DMS 273 (cell line): ENCODE measurements around the gene YKT6.

Source experiments
- DNase-seq: peaks from one replicate; lab custom pipeline; 2025; ENCODE audit not compliant: unreplicated experiment; lab: John Stamatoyannopoulos, UW

Gene YKT6

GRCh38 chr7:44217223-44217714 is 16.5 kb downstream of the YKT6 start:
- DNase-seq, result no peak

GRCh38 chr7:44217852-44218402 is 17.1 kb downstream of the YKT6 start:
- peak; percentile 62 for DNase-seq

GRCh38 chr7:44218418-44219201 is 17.8 kb downstream of the YKT6 start:
- peak; percentile 88 for DNase-seq

- DNase-seq, result no peak
Observed at GRCh38 chr7:44219371-44220045, 18.7 kb downstream of the YKT6 start.

GRCh38 chr7:44220046-44220357 is 19.2 kb downstream of the YKT6 start:
- DNase-seq, result no peak

GRCh38 chr7:44220358-44221112 is 19.8 kb downstream of the YKT6 start:
- DNase-seq, result no peak

- no peak for DNase-seq
Observed at GRCh38 chr7:44221231-44221791, 20.5 kb downstream of the YKT6 start.

GRCh38 chr7:44222074-44222473 is 21.3 kb downstream of the YKT6 start:
- peak; percentile 45 for DNase-seq

GRCh38 chr7:44222776-44223261 is 22.0 kb downstream of the YKT6 start:
- DNase-seq, result peak; percentile 63

GRCh38 chr7:44223362-44224079 is 22.7 kb downstream of the YKT6 start:
- DNase-seq, result peak; percentile 89

- peak; percentile 60 for DNase-seq
Observed at GRCh38 chr7:44224080-44224973, 23.5 kb downstream of the YKT6 start.

- DNase-seq, result no peak
Observed at GRCh38 chr7:44224974-44225565, 24.3 kb downstream of the YKT6 start.

- DNase-seq, result peak; percentile 61
Observed at GRCh38 chr7:44225566-44226395, 25.0 kb downstream of the YKT6 start.

GRCh38 chr7:44226396-44226753 is 25.6 kb downstream of the YKT6 start:
- no peak for DNase-seq

GRCh38 chr7:44227911-44228310 is 27.1 kb downstream of the YKT6 start:
- no peak for DNase-seq

GRCh38 chr7:44228571-44229350 is 28.0 kb downstream of the YKT6 start:
- DNase-seq, result no peak

- DNase-seq, result no peak
Observed at GRCh38 chr7:44229546-44230105, 28.8 kb downstream of the YKT6 start.
